Measurements from ENCODE around the gene USP13. TPM values are rescaled to one million over a fixed set of nuclear protein-coding genes. Genes with fewer than 3 reads are reported as not detected.

The USP13 gene
- total and polyA plus RNA-seq, 2 of the 4 experiments (the other 2 are of a cell fraction), result 9.2 to 18.1 TPM

DNA sequence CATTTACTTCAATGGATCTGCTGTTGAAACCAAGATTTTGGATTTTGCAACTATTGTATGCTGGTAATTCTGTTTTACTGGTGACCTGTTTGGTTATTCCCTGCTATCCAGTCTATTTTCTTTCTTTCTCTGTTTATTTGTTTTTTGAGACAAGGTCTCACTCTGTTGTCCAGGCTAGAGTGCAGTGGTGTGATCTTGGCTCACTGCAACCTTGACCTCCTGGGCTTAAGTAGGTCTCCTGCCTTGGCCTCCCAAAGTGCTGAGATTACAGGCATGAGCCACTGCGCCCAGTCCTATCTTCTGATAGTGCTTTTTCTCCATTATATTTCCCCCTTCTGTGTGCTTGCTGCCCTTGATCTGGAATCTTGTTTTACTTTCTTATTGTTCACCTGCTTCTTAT lies 15.6 kb downstream of the USP13 start:
- Histone ChIP-seq H2BK15ac (ENCODE audit: low read depth, low read length) (no peak overlapping the region), H4K5ac (ENCODE audit: low read depth, low read length) (no peak overlapping the region), H4K91ac (ENCODE audit: insufficient read depth, low read depth, low read length) (no peak overlapping the region), H2AFZ (replicated peaks; ENCODE audit: low read length, poor library complexity) (no peak overlapping the region), H3K4me1 (ENCODE audit: control insufficient read depth, insufficient read depth, low read length) (peaks cover 12% of the 10 kb centered on the region), H3K79me1 (ENCODE audit: low read depth in 1 of 2, low read length in 2 of 2) (peaks cover 36 to 86% of the 10 kb centered on the region in 2 experiments), H3K23ac (ENCODE audit: low read depth, low read length) (no peak overlapping the region), H3K4me2 (ENCODE audit: low read depth, low read length) (no peak overlapping the region), H3K27me3 (ENCODE audit: control insufficient read depth, insufficient read depth, low read length) (no peaks in the 10 kb centered on the region), H3K36me3 (ENCODE audit: control insufficient read depth, insufficient read depth, low read length) (no peaks in the 10 kb centered on the region), H2AK9ac (replicated peaks; ENCODE audit: low read depth, low read length, poor library complexity) (no peak overlapping the region), H4K8ac (ENCODE audit: low read depth in 2 of 2, low read length in 2 of 2) (no peak overlapping the region), H3K14ac (replicated peaks; ENCODE audit: low read depth, low read length) (no peak overlapping the region), H3K9me3 (ENCODE audit: control insufficient read depth, insufficient read depth, low read length) (no peaks in the 10 kb centered on the region), H2BK5ac (ENCODE audit: low read depth, low read length, poor library complexity, severe bottlenecking) (no peak overlapping the region), H3K56ac (ENCODE audit: extremely low read depth, insufficient read depth, low read length) (no peak overlapping the region), H4K20me1 (ENCODE audit: insufficient read depth, low read length) (peaks cover 17% of the 10 kb centered on the region), H2BK120ac (ENCODE audit: low read depth, low read length) (no peak overlapping the region), H3K4me3 (ENCODE audit: insufficient read depth, low read depth, low read length) (no peak overlapping the region), H2AK5ac (ENCODE audit: low read depth, low read length) (no peak overlapping the region), H3K9ac (ENCODE audit: low read depth, low read length) (no peak overlapping the region), H3K27ac (ENCODE audit: insufficient read depth, low read length) (no peak overlapping the region), H3K9me1 (ENCODE audit: insufficient read depth, low read length) (peaks cover 15% of the 10 kb centered on the region; the same call in 1 of the 2 replicates), H3K4ac (ENCODE audit: low read depth, low read length) (no peak overlapping the region), H3K18ac (ENCODE audit: low read depth, low read length) (no peak overlapping the region), H2BK20ac (ENCODE audit: low read depth, low read length) (no peak overlapping the region)
- BruUV-seq (replicated peaks), result no TSS peak
- dilution Hi-C loops (cut with HindIII; ENCODE audit: low sequenced_read_pairs, unreplicated experiment), result no loop called here
- in situ Hi-C loops (cut with MboI; ENCODE audit: low sequenced_read_pairs), result no loop called here
- intact Hi-C loops (cut with micrococcal nuclease), result no loop called here
- ChIA-PET POLR2A (ENCODE audit: unreplicated experiment) (no interaction called here), CTCF (no interaction called here)
- WGBS, 2 experiments (ENCODE audit: extremely low coverage in 2 of 2, insufficient read length in 1 of 2), result no CpG with 5 or more reads among the region's 1 CpG
- ATAC-seq (ENCODE audit: low read depth), result no peak
- no peak for DNase-seq
- TF ChIP-seq POLR2A (IDR thresholded peaks at IDR 0.05; ENCODE audit: low read depth, low read length) (no peak), MAFK (IDR thresholded peaks at IDR 0.05; ENCODE audit: low read depth, low read length) (no peak), MXI1 (IDR thresholded peaks at IDR 0.05; ENCODE audit: borderline replicate concordance, low read depth, low read length) (no peak), RCOR1 (IDR thresholded peaks at IDR 0.05; ENCODE audit: insufficient replicate concordance, low read length) (no peak), RAD21 (IDR thresholded peaks at IDR 0.05; ENCODE audit: low read length) (no peak), MAZ (IDR thresholded peaks at IDR 0.05; ENCODE audit: borderline replicate concordance, low read depth, low read length) (no peak), BHLHE40 (IDR thresholded peaks at IDR 0.05; ENCODE audit: low read depth, low read length) (no peak), CHD1 (IDR thresholded peaks at IDR 0.05; ENCODE audit: low read depth, low read length) (no peak)
- TF ChIP-seq, protein P1, sequence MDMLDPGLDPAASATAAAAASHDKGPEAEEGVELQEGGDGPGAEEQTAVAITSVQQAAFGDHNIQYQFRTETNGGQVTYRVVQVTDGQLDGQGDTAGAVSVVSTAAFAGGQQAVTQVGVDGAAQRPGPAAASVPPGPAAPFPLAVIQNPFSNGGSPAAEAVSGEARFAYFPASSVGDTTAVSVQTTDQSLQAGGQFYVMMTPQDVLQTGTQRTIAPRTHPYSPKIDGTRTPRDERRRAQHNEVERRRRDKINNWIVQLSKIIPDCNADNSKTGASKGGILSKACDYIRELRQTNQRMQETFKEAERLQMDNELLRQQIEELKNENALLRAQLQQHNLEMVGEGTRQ (IDR thresholded peaks at IDR 0.05; ENCODE audit: low read depth, low read length), result no peak
- TF ChIP-seq, protein P2, sequence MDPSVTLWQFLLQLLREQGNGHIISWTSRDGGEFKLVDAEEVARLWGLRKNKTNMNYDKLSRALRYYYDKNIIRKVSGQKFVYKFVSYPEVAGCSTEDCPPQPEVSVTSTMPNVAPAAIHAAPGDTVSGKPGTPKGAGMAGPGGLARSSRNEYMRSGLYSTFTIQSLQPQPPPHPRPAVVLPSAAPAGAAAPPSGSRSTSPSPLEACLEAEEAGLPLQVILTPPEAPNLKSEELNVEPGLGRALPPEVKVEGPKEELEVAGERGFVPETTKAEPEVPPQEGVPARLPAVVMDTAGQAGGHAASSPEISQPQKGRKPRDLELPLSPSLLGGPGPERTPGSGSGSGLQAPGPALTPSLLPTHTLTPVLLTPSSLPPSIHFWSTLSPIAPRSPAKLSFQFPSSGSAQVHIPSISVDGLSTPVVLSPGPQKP (IDR thresholded peaks at IDR 0.05; ENCODE audit: borderline replicate concordance, low read depth, low read length), result no peak
- TF ChIP-seq, protein P3, sequence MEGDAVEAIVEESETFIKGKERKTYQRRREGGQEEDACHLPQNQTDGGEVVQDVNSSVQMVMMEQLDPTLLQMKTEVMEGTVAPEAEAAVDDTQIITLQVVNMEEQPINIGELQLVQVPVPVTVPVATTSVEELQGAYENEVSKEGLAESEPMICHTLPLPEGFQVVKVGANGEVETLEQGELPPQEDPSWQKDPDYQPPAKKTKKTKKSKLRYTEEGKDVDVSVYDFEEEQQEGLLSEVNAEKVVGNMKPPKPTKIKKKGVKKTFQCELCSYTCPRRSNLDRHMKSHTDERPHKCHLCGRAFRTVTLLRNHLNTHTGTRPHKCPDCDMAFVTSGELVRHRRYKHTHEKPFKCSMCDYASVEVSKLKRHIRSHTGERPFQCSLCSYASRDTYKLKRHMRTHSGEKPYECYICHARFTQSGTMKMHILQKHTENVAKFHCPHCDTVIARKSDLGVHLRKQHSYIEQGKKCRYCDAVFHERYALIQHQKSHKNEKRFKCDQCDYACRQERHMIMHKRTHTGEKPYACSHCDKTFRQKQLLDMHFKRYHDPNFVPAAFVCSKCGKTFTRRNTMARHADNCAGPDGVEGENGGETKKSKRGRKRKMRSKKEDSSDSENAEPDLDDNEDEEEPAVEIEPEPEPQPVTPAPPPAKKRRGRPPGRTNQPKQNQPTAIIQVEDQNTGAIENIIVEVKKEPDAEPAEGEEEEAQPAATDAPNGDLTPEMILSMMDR (conservative IDR thresholded peaks at IDR 0.05; ENCODE audit: low read depth, low read length), result no peak
